Natural killer cell (primary cell): Measurements from ENCODE around the gene NCBP2. TPM values are rescaled to one million over a fixed set of nuclear protein-coding genes. Genes with fewer than 3 reads are reported as not detected.
"Not testable (repeated sequence)": the region's sequence is repeated elsewhere in the genome, so short reads cannot be mapped to it uniquely, and the experiment has no call there.

ENCODE experiments used
- ATAC-seq, 3 donors: fragments of 150-1000 bp in 2 of 3; fragments of 200-7000 bp in 1 of 3; cut with Tn5 transposase; 1 replicate in 1 of 3; 2 replicates in 2 of 3; pipeline ENCODE4 v1.10.0; 2021; ENCODE audit warnings: mild to moderate bottlenecking in 2 of 3, moderate library complexity in 2 of 3
- DNase-seq, 2 donors: peaks; one replicate each; pipeline versions ENCODE4 v3.0.0 to v3.0.0-alpha.2; 2013 to 2021; ENCODE audit warnings: mixed read lengths in 1 of 2
- H3K27ac ChIP-seq: one replicate; pipeline ENCODE4 v1.5.1; 2013; ENCODE audit warnings: mild to moderate bottlenecking, low read length
- H3K27me3 ChIP-seq: one replicate; pipeline ENCODE4 v1.6.1; 2013; ENCODE audit warnings: low read length; ENCODE audit not compliant: control insufficient read depth, insufficient read depth
- H3K36me3 ChIP-seq: one replicate; pipeline ENCODE4 v1.6.1; 2013; ENCODE audit warnings: low read length; ENCODE audit not compliant: control insufficient read depth, insufficient read depth
- H3K4me1 ChIP-seq: one replicate; pipeline ENCODE4 v1.6.1; 2013; ENCODE audit warnings: low read length; ENCODE audit not compliant: control insufficient read depth, insufficient read depth
- H3K4me3 ChIP-seq: one replicate; pipeline ENCODE4 v1.5.1; 2013; ENCODE audit warnings: low read length
- H3K9me3 ChIP-seq: one replicate; pipeline ENCODE4 v1.6.1; 2013; ENCODE audit warnings: low read length; ENCODE audit not compliant: control insufficient read depth, insufficient read depth
- H3K27ac Mint-ChIP-seq, 2 donors: one replicate each; pipeline ENCODE4 v1.8.0; 2022; ENCODE audit warnings: mild to moderate bottlenecking in 2 of 2, mixed read lengths in 2 of 2, moderate library complexity in 1 of 2
- H3K27me3 Mint-ChIP-seq, 2 donors: one replicate each; pipeline ENCODE4 v1.8.0; 2022; ENCODE audit warnings: low read depth in 2 of 2, mixed read lengths in 2 of 2
- H3K36me3 Mint-ChIP-seq: one replicate; pipeline ENCODE4 v1.8.0; 2022; ENCODE audit warnings: mixed read lengths
- H3K4me1 Mint-ChIP-seq, 2 donors: one replicate each; pipeline ENCODE4 v1.8.0; 2022; ENCODE audit warnings: mixed read lengths in 2 of 2
- H3K4me3 Mint-ChIP-seq: one replicate; pipeline ENCODE4 v1.8.0; 2022; ENCODE audit warnings: mild to moderate bottlenecking, moderate library complexity, mixed read lengths
- H3K9me3 Mint-ChIP-seq, 2 donors: one replicate each; pipeline ENCODE4 v1.8.0; 2022; ENCODE audit warnings: mixed read lengths in 2 of 2
- CTCF ChIP-seq: fragments of 200-600 bp; IDR thresholded peaks from one replicate; pipeline ENCODE4 v1.8.0; 2022; ENCODE audit warnings: antibody characterized with exemption
- WGBS: methylation state at CpG from one replicate; pipeline ENCODE4 v1.1.7; 2013; ENCODE audit warnings: missing lambda C conversion rate; ENCODE audit not compliant: insufficient coverage; 5-methylcytosine and 5-hydroxymethylcytosine counted together
- intact Hi-C: fragments of 100-400 bp; cut with micrococcal nuclease; formaldehyde crosslinking; loops from one replicate; pipeline ENCODE4 v1.14.2; 2022
- total RNA-seq, 4 donors: library from RNA; stranded (reverse); fragments of 120-200 nt in 1 of 4; gene quantifications; one replicate each; pipeline versions ENCODE4 v1.2.3 to v1.2.4, GENCODE V29; 2013 to 2022

Gene NCBP2
- total RNA-seq, 3 donors from 2014 or later (not counting 1 experiment from before 2014, with no cell fraction given): 32.3 to 44.1 (median 37.5) TPM

GRCh38 chr3:196947860-196948441 lies 5.6 kb upstream of the NCBP2 start:
- H3K9me3 ChIP-seq: no peaks in the 10 kb centered on the region
- H3K4me1 ChIP-seq: peaks cover 9% of the 10 kb centered on the region
- no peak overlapping the region for H3K27ac ChIP-seq
- Mint-ChIP-seq H3K27me3 (no peaks in the 10 kb centered on the region), H3K36me3 (no peaks in the 10 kb centered on the region), H3K27ac (peak overlapping the region in 1 of 2 donors; percentile 38), H3K4me1 (peaks cover 8 to 18% of the 10 kb centered on the region in 2 donors), H3K9me3 (no peaks in the 10 kb centered on the region), H3K4me3 (no peak overlapping the region)
- no peak for DNase-seq
- no peak overlapping the region for H3K4me3 ChIP-seq
- no peaks in the 10 kb centered on the region for H3K36me3 ChIP-seq
- TF ChIP-seq CTCF: no peak
- WGBS: 91% methylated on average over 28 of the region's 28 CpGs
- intact Hi-C loops: no loop called here
- H3K27me3 ChIP-seq: no peaks in the 10 kb centered on the region
- ATAC-seq: no peak

- Mint-ChIP-seq H3K27ac (peak overlapping the region in 1 of 2 donors; percentile 38), H3K4me3 (no peak overlapping the region), H3K36me3 (no peaks in the 10 kb centered on the region), H3K4me1 (peaks cover 11 to 23% of the 10 kb centered on the region in 2 donors), H3K9me3 (no peaks in the 10 kb centered on the region), H3K27me3 (no peaks in the 10 kb centered on the region)
- 85% methylated on average over 10 of the region's 10 CpGs for WGBS
- no peaks in the 10 kb centered on the region for H3K27me3 ChIP-seq
- H3K4me1 ChIP-seq: peaks cover 11% of the 10 kb centered on the region
- DNase-seq (no peak), ATAC-seq (no peak)
- no peak for TF ChIP-seq CTCF
- no peaks in the 10 kb centered on the region for H3K36me3 ChIP-seq
- intact Hi-C loops: no loop called here
- no peak overlapping the region for H3K27ac ChIP-seq
- H3K4me3 ChIP-seq: no peak overlapping the region
- no peaks in the 10 kb centered on the region for H3K9me3 ChIP-seq
These were observed 5.0 kb upstream of the NCBP2 start for GRCh38 chr3:196947136-196947859.

GRCh38 chr3:196944037-196944790 lies 1.9 kb upstream of the NCBP2 start:
- H3K27me3 ChIP-seq, intact Hi-C loops, H3K36me3 ChIP-seq, H3K36me3 Mint-ChIP-seq, ATAC-seq, H3K4me3 ChIP-seq, H3K27me3 Mint-ChIP-seq, H3K27ac ChIP-seq, H3K9me3 Mint-ChIP-seq, H3K9me3 ChIP-seq, DNase-seq: not testable (repeated sequence)
- H3K4me1 ChIP-seq: peaks cover 25% of the 10 kb centered on the region
- H3K4me3 Mint-ChIP-seq: peak overlapping the region; percentile 50
- 92% methylated on average over 12 of the region's 14 CpGs for WGBS
- H3K27ac Mint-ChIP-seq: peak overlapping the region in 1 of 2 donors; percentile 98
- H3K4me1 Mint-ChIP-seq: peaks cover 36 to 39% of the 10 kb centered on the region in 2 donors

- Mint-ChIP-seq H3K4me1 (peaks cover 36 to 39% of the 10 kb centered on the region in 2 donors), H3K36me3 (peaks cover 3% of the 10 kb centered on the region), H3K27ac (peak overlapping the region; percentile 90 to 98), H3K4me3 (peak overlapping the region; percentile 98), H3K9me3 (no peaks in the 10 kb centered on the region), H3K27me3 (no peaks in the 10 kb centered on the region)
- Histone ChIP-seq H3K36me3 (peaks cover 13% of the 10 kb centered on the region), H3K27ac (peak overlapping the region; percentile 78), H3K9me3 (no peaks in the 10 kb centered on the region), H3K4me1 (peaks cover 25% of the 10 kb centered on the region), H3K27me3 (no peaks in the 10 kb centered on the region), H3K4me3 (peak overlapping the region; percentile 80)
- under 1% methylated on average over 25 of the region's 25 CpGs for WGBS
- no peak for TF ChIP-seq CTCF
- peak in 1 of 2 donors; percentile 41 for DNase-seq
- peak in 1 of 3 donors; percentile 0 for ATAC-seq
- intact Hi-C loops: loop anchor here (1.0 kb wide), 3 partner anchors 76 to 375 kb away; partner anchors contain the start of genes FBXO45, SENP5 and WDR53
These were observed 568 bp upstream of the NCBP2 start for GRCh38 chr3:196942915-196943277.
